ENCODE measurements around the gene CHIT1. TPM values are rescaled to one million over a fixed set of nuclear protein-coding genes. Genes with fewer than 3 reads are reported as not detected.

CHIT1 gene
- total RNA-seq, 2 experiments from 2014 or later, result 0.58 to 1.1 TPM

- no peaks in the 10 kb centered on the region for H3K4me1 Mint-ChIP-seq (ENCODE audit: low read depth)
- intact Hi-C loops (cut with DNase I, micrococcal nuclease), result no loop called here
- ChIA-PET CTCF (no interaction called here), POLR2A (no interaction called here)
- TF ChIP-seq, protein P1, sequence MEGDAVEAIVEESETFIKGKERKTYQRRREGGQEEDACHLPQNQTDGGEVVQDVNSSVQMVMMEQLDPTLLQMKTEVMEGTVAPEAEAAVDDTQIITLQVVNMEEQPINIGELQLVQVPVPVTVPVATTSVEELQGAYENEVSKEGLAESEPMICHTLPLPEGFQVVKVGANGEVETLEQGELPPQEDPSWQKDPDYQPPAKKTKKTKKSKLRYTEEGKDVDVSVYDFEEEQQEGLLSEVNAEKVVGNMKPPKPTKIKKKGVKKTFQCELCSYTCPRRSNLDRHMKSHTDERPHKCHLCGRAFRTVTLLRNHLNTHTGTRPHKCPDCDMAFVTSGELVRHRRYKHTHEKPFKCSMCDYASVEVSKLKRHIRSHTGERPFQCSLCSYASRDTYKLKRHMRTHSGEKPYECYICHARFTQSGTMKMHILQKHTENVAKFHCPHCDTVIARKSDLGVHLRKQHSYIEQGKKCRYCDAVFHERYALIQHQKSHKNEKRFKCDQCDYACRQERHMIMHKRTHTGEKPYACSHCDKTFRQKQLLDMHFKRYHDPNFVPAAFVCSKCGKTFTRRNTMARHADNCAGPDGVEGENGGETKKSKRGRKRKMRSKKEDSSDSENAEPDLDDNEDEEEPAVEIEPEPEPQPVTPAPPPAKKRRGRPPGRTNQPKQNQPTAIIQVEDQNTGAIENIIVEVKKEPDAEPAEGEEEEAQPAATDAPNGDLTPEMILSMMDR (IDR thresholded peaks at IDR 0.05), result no peak
- no peak for DNase-seq
- H3K27me3 Mint-ChIP-seq, result peaks cover 4% of the 10 kb centered on the region
- H3K36me3 ChIP-seq (ENCODE audit: insufficient read depth, low read length), result no peaks in the 10 kb centered on the region
- H3K27ac Mint-ChIP-seq, result no peak overlapping the region
- no peaks in the 10 kb centered on the region for H3K27me3 ChIP-seq (ENCODE audit: control insufficient read depth in 1 of 2, insufficient read depth in 2 of 2, low read length in 2 of 2)
- no peaks in the 10 kb centered on the region for H3K9me3 ChIP-seq (ENCODE audit: control insufficient read depth in 1 of 2, insufficient read depth in 1 of 2, low read length in 2 of 2)
- ATAC-seq (ENCODE audit: poor library complexity), result no peak
- no peaks in the 10 kb centered on the region for H3K4me1 ChIP-seq (ENCODE audit: insufficient read depth, low read length)
- H3K4me3 Mint-ChIP-seq, result no peak overlapping the region
- no peaks in the 10 kb centered on the region for H3K9me3 Mint-ChIP-seq
- H3K27ac ChIP-seq (ENCODE audit: low read depth in 1 of 2, low read length in 2 of 2), result no peak overlapping the region
- no peaks in the 10 kb centered on the region for H3K36me3 Mint-ChIP-seq (ENCODE audit: low read depth)
- H3K4me3 ChIP-seq (ENCODE audit: low read length), result no peak overlapping the region
Observed at GRCh38 chr1:203176273-203177035, 53.0 kb downstream of the CHIT1 start.

GRCh38 chr1:203175827-203176241 is 53.6 kb downstream of the CHIT1 start:
- intact Hi-C loops (cut with DNase I, micrococcal nuclease), result no loop called here
- CTCF ChIA-PET, result no interaction called here
- H3K4me3 ChIP-seq (ENCODE audit: low read length), result no peak overlapping the region
- Mint-ChIP-seq H3K27me3 (peaks cover 4% of the 10 kb centered on the region), H3K4me1 (ENCODE audit: low read depth) (no peaks in the 10 kb centered on the region), H3K36me3 (ENCODE audit: low read depth) (no peaks in the 10 kb centered on the region), H3K4me3 (no peak overlapping the region), H3K9me3 (no peaks in the 10 kb centered on the region), H3K27ac (no peak overlapping the region)
- POLR2A ChIA-PET, result no interaction called here
- no peaks in the 10 kb centered on the region for H3K36me3 ChIP-seq (ENCODE audit: insufficient read depth, low read length)
- ATAC-seq (ENCODE audit: poor library complexity) (no peak), DNase-seq (peak in 1 of 14 experiments; percentile 19)
- no peaks in the 10 kb centered on the region for H3K9me3 ChIP-seq (ENCODE audit: control insufficient read depth in 1 of 2, insufficient read depth in 1 of 2, low read length in 2 of 2)
- H3K4me1 ChIP-seq (ENCODE audit: insufficient read depth, low read length), result no peaks in the 10 kb centered on the region
- no peaks in the 10 kb centered on the region for H3K27me3 ChIP-seq (ENCODE audit: control insufficient read depth in 1 of 2, insufficient read depth in 2 of 2, low read length in 2 of 2)
- TF ChIP-seq, protein P1 (IDR thresholded peaks at IDR 0.05), result no peak
- no peak overlapping the region for H3K27ac ChIP-seq (ENCODE audit: low read depth in 1 of 2, low read length in 2 of 2)

DNA sequence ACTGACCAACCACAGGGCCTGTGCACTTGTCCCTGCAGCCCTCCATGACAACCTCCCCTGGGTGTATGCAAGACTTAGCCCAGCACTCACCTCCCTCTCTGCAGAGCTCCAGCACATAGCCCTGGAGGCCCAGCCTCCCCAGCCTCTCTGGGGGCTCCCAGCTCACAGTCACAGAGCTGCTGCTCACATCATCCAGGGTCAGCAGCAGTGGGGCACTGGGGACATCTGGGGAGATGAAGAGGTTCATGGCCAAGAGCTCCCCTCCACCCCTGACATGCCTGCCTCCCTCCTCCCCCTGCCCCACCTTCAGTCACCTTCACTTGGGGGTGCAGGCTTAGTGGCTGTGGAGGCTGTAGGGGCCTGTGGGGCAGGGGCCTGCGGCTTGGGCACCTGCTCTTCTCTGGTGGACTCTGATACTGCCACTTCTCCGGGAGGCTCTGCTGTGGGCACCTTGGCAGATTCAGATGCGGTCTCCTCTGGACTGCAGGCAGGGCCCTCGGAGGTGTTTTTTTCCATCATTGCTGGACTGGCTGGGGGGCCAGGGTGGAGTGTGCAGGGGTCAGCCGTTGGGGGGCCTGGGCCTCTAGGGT is 54.1 kb downstream of the CHIT1 start, which contains the start of gene MYBPH:
MYBPH (minus strand) TSS at position 590 of the 590 bp plus-strand sequence; CDS start at position 519, 71 bp downstream.
- no peak within 1 kb of the TSS for H3K4me3 ChIP-seq (ENCODE audit: low read length)
- ChIA-PET POLR2A (no interaction called here), CTCF (no interaction called here)
- no peaks in the 10 kb centered on the region for H3K27me3 ChIP-seq (ENCODE audit: control insufficient read depth in 1 of 2, insufficient read depth in 2 of 2, low read length in 2 of 2)
- no peaks in the 10 kb centered on the region for H3K4me1 Mint-ChIP-seq (ENCODE audit: low read depth)
- no peak within 1 kb of the TSS for H3K27ac Mint-ChIP-seq
- TF ChIP-seq, protein P1 (IDR thresholded peaks at IDR 0.05), result no peak
- no peak within 1 kb of the TSS for H3K27ac ChIP-seq (ENCODE audit: low read depth in 1 of 2, low read length in 2 of 2)
- H3K36me3 ChIP-seq (ENCODE audit: insufficient read depth, low read length), result no peaks in the 10 kb centered on the region
- H3K9me3 ChIP-seq (ENCODE audit: control insufficient read depth in 1 of 2, insufficient read depth in 1 of 2, low read length in 2 of 2), result no peaks in the 10 kb centered on the region
- ATAC-seq (ENCODE audit: poor library complexity) (no peak), DNase-seq (no peak)
- peaks cover 4% of the 10 kb centered on the region for H3K27me3 Mint-ChIP-seq
- H3K4me3 Mint-ChIP-seq, result no peak within 1 kb of the TSS
- no peaks in the 10 kb centered on the region for H3K9me3 Mint-ChIP-seq
- intact Hi-C loops (cut with DNase I, micrococcal nuclease), result no loop called here
- H3K4me1 ChIP-seq (ENCODE audit: insufficient read depth, low read length), result no peaks in the 10 kb centered on the region
- H3K36me3 Mint-ChIP-seq (ENCODE audit: low read depth), result no peaks in the 10 kb centered on the region
